HepG2 (cell line): ENCODE measurements around the gene HSPB7. TPM values are rescaled to one million over a fixed set of nuclear protein-coding genes. Genes with fewer than 3 reads are reported as not detected.
A peak's percentile ranks its signal among the peaks of the same experiment; 100 is the strongest.

Source experiments
- ATAC-seq: fragments of 200-7000 bp; cut with Tn5 transposase; 3 replicates; pipeline ENCODE4 v1.9.1; 2020; ENCODE audit warnings: mild to moderate bottlenecking, moderate library complexity
- BruUV-seq: library from RNA; stranded (reverse); fragments of 400-500 nt; replicated peaks from 2 replicates; lab custom pipeline; 2021; lab: Mats Ljungman, UMichigan
- CTCF ChIA-PET: fragments of 300-600 bp; formaldehyde crosslinking; extraction: SDS; loops from one replicate; lab custom pipeline; 2021; ENCODE audit warnings: low total read pairs, inconsistent platforms, low intra/inter-chr PET ratio; lab: Yijun Ruan, JAX
- POLR2A ChIA-PET: fragments of 350-600 bp; sonication (Branson Sonifier 250); formaldehyde crosslinking; loops from one replicate; lab custom pipeline; 2020; ENCODE audit warnings: antibody characterized with exemption, inconsistent platforms; lab: Yijun Ruan, JAX
- DNase-seq: peaks from one replicate; pipeline ENCODE4 v3.0.0-alpha.2; 2015; ENCODE audit warnings: low spot score
- FAIRE-seq: peaks from 3 replicates; lab custom pipeline; 2011; peaks lifted over from hg19 to GRCh38; lab: Jason Lieb, UNC
- H2AFZ ChIP-seq: one replicate; pipeline ENCODE4 v1.6.1; 2011; ENCODE audit warnings: low read length, inconsistent platforms
- H3K27ac ChIP-seq: fragments of 300-600 bp; 3 replicates; pipeline ENCODE4 v1.8.0; 2011; ENCODE audit warnings: mixed run types, mild to moderate bottlenecking, mixed read lengths, low read length, inconsistent platforms; ENCODE audit not compliant: insufficient read depth; ENCODE audit errors: extremely low read length
- H3K27me3 ChIP-seq, 2 experiments: fragments of 200-600 bp in 1 of 2; 2 replicates in 1 of 2; 3 replicates in 1 of 2; pipeline versions ENCODE4 v1.6.0 to v1.8.0; 2011; ENCODE audit warnings: low read length in 2 of 2, mild to moderate bottlenecking in 2 of 2, moderate library complexity in 2 of 2, inconsistent platforms in 1 of 2; ENCODE audit not compliant: insufficient read depth in 2 of 2, control insufficient read depth in 1 of 2
- H3K36me3 ChIP-seq, 2 experiments: fragments of 200-600 bp in 1 of 2; replicated peaks in 1 of 2; 2 replicates in 1 of 2; 3 replicates in 1 of 2; pipeline versions ENCODE4 v1.5.1 to v1.8.0; 2011; ENCODE audit warnings: low read length in 2 of 2, inconsistent platforms in 1 of 2; ENCODE audit not compliant: insufficient read depth in 2 of 2, control insufficient read depth in 1 of 2
- H3K4me1 ChIP-seq: 2 replicates; pipeline ENCODE4 v1.5.1; 2012; ENCODE audit warnings: low read length, inconsistent platforms; ENCODE audit not compliant: insufficient read depth
- H3K4me2 ChIP-seq: 2 replicates; pipeline ENCODE4 v1.6.0; 2011; ENCODE audit warnings: low read depth, low read length, inconsistent platforms
- H3K4me3 ChIP-seq, 3 experiments: fragments of 200-600 bp in 1 of 3; sonication (generic), shearing (Covaris generic) in 1 of 3; replicated peaks in 1 of 3; 2 replicates each; pipeline ENCODE4 v1.5.1; 2011 to 2016; ENCODE audit warnings: low read length in 3 of 3, inconsistent platforms in 2 of 3, low read depth in 2 of 3, mild to moderate bottlenecking in 2 of 3, control low read depth in 1 of 3, mixed read lengths in 1 of 3; ENCODE audit not compliant: insufficient read depth in 1 of 3
- H3K79me2 ChIP-seq: one replicate; pipeline ENCODE4 v1.6.1; 2011; ENCODE audit warnings: low read length, inconsistent platforms; ENCODE audit not compliant: insufficient read depth
- H3K9ac ChIP-seq: 2 replicates; pipeline ENCODE4 v1.6.0; 2011; ENCODE audit warnings: mild to moderate bottlenecking, low read depth, low read length, inconsistent platforms; ENCODE audit not compliant: insufficient read depth
- H3K9me3 ChIP-seq: 2 replicates; pipeline ENCODE4 v1.5.1; 2012; ENCODE audit warnings: mild to moderate bottlenecking, low read length
- H4K20me1 ChIP-seq: 2 replicates; pipeline ENCODE4 v1.6.0; 2011; ENCODE audit warnings: inconsistent platforms, mild to moderate bottlenecking, low read length, moderate library complexity; ENCODE audit not compliant: insufficient read depth
- AKAP8 ChIP-seq: sonication (generic); formaldehyde crosslinking; IDR thresholded peaks from 2 replicates; pipeline ENCODE4 v1.5.1; 2020; ENCODE audit warnings: mild to moderate bottlenecking, missing genetic modification reagents
- ELF1 ChIP-seq: sonication (generic); formaldehyde crosslinking; IDR thresholded peaks from 2 replicates; pipeline ENCODE4 v1.4.0; 2020; ENCODE audit warnings: missing genetic modification reagents
- MIXL1 ChIP-seq: IDR thresholded peaks from 2 replicates; pipeline ENCODE4 v1.6.1; 2016
- RFX3 ChIP-seq: IDR thresholded peaks from 2 replicates; pipeline ENCODE4 v1.6.1; 2016; ENCODE audit warnings: missing biosample characterization, missing genetic modification reagents
- SP140L ChIP-seq: sonication (generic); formaldehyde crosslinking; IDR thresholded peaks from 2 replicates; pipeline ENCODE4 v1.4.0; 2020; ENCODE audit warnings: missing genetic modification reagents, borderline replicate concordance
- TBX3 ChIP-seq: fragments of 450-650 bp; IDR thresholded peaks from 2 replicates; pipeline ENCODE4 v1.6.1; 2017; ENCODE audit warnings: antibody characterized with exemption, mild to moderate bottlenecking, inconsistent platforms, borderline replicate concordance
- U2AF1 ChIP-seq: fragments of 200-400 bp; formaldehyde crosslinking; optimal IDR thresholded peaks from 2 replicates; pipeline ENCODE3; 2017; ENCODE audit warnings: mild to moderate bottlenecking, low read depth, low read length
- USF2 ChIP-seq, 2 experiments: sonication (generic) in 1 of 2; formaldehyde crosslinking in 1 of 2; IDR thresholded peaks; 2 replicates each; pipeline versions ENCODE4 v1.5.1 to v1.6.1; 2011 to 2020; ENCODE audit warnings: borderline replicate concordance in 1 of 2, low read depth in 1 of 2, low read length in 1 of 2, mild to moderate bottlenecking in 1 of 2, missing genetic modification reagents in 1 of 2, moderate library complexity in 1 of 2
- ZEB1 ChIP-seq: IDR thresholded peaks from 2 replicates; pipeline ENCODE4 v1.6.1; 2012; ENCODE audit warnings: mild to moderate bottlenecking, low read depth, inconsistent platforms; ENCODE audit not compliant: insufficient replicate concordance
- ZNF530 ChIP-seq: sonication (generic); formaldehyde crosslinking; IDR thresholded peaks from 2 replicates; pipeline ENCODE4 v1.5.0; 2020; ENCODE audit warnings: low read depth, mild to moderate bottlenecking, missing genetic modification reagents
- ZNF615 ChIP-seq: sonication (generic); formaldehyde crosslinking; IDR thresholded peaks from 2 replicates; pipeline ENCODE4 v1.5.0; 2020; ENCODE audit warnings: mild to moderate bottlenecking, missing genetic modification reagents, borderline replicate concordance
- ZSCAN25 ChIP-seq: sonication (generic); formaldehyde crosslinking; IDR thresholded peaks from 2 replicates; pipeline ENCODE4 v1.8.0; 2022; ENCODE audit warnings: mild to moderate bottlenecking, missing genetic modification reagents
- WGBS: methylation state at CpG from one replicate; pipeline ENCODE4 v1.1.6; 2017; ENCODE audit warnings: low lambda C conversion rate; 5-methylcytosine and 5-hydroxymethylcytosine counted together
- in situ Hi-C: cut with HindIII; loops from 2 replicates; pipeline ENCODE4 v1.10.0; 2017; ENCODE audit warnings: low pct_unique_long_range_greater_than_20kb; ENCODE audit not compliant: extremely low pct_ligation_motif_present
- intact Hi-C: fragments of 100-400 bp; cut with micrococcal nuclease; formaldehyde crosslinking; loops from one replicate; pipeline ENCODE4 v1.10.0; 2022; ENCODE audit not compliant: unreplicated experiment
- polyA plus RNA-seq, 8 experiments: library from polyadenylated mRNA; depleted of rRNA in 3 of 8; stranded (reverse) in 7 of 8; unstranded in 1 of 8; fragments of >200 nt; fragmentation: Illumina TruSeq in 4 of 8; extraction: Trizol in 4 of 8; gene quantifications; 2 replicates each; pipeline versions ENCODE4 v1.2.1 to v1.2.3, GENCODE V29; 2011 to 2016; ENCODE audit warnings: low read depth in 4 of 8, missing spikeins in 1 of 8, mixed read lengths in 1 of 8; ENCODE audit not compliant: insufficient read depth in 1 of 8
- total RNA-seq, 5 experiments: library from RNA; depleted of rRNA; stranded (reverse); fragments of >200 nt; fragmentation: Illumina TruSeq; extraction: Trizol; gene quantifications; 2 replicates each; pipeline ENCODE4 v1.2.3, GENCODE V29; 2016; ENCODE audit warnings: low read depth in 1 of 5
- TF ChIP-seq, protein P1 (sequence below): sonication (generic); formaldehyde crosslinking; IDR thresholded peaks from 2 replicates; pipeline ENCODE4 v1.4.0; 2020; ENCODE audit warnings: missing genetic modification reagents, borderline replicate concordance
- TF ChIP-seq, protein P2 (sequence below): sonication (generic); formaldehyde crosslinking; IDR thresholded peaks from 2 replicates; pipeline ENCODE4 v1.5.1; 2020; ENCODE audit warnings: missing genetic modification reagents, mild to moderate bottlenecking, borderline replicate concordance

HSPB7 gene
- total and polyA plus RNA-seq, 2 of the 13 experiments (the other 11 are each of a cell fraction or from before 2014, with no cell fraction given): 0.20 TPM; not detected in 1

- FAIRE-seq: no peak
- H3K4me3 ChIP-seq: no peak overlapping the region
- no peak overlapping the region for H3K27ac ChIP-seq
- ATAC-seq: no peak
- intact Hi-C loops (no loop called here), in situ Hi-C loops (no loop called here)
- ChIA-PET POLR2A (interaction anchor here (0.6 kb wide), 1 partner anchor 172 kb away, joined by 3 read pairs; no protein-coding TSS in a partner anchor), CTCF (no interaction called here)
- 88% methylated on average over 1 of the region's 1 CpG for WGBS
- H3K27me3 ChIP-seq: no peaks in the 10 kb centered on the region
- TSS peak; percentile 35 for BruUV-seq
- TF ChIP-seq AKAP8 (CRISPR knock-in tag) (no peak), TBX3 (no peak), SP140L (CRISPR knock-in tag) (no peak), U2AF1 (no peak), USF2 (IDR thresholded peaks at IDR 0.05; ENCODE audit: low read depth, low read length) (no peak), USF2 (CRISPR knock-in tag; IDR thresholded peaks at IDR 0.05; ENCODE audit: borderline replicate concordance) (no peak), ZNF615 (CRISPR knock-in tag) (no peak), ZNF530 (CRISPR knock-in tag) (no peak), ZEB1 (no peak), ZSCAN25 (CRISPR knock-in tag) (no peak), RFX3 (CRISPR knock-in tag) (no peak), ELF1 (no peak), MIXL1 (CRISPR knock-in tag) (no peak)
- TF ChIP-seq, protein P1, sequence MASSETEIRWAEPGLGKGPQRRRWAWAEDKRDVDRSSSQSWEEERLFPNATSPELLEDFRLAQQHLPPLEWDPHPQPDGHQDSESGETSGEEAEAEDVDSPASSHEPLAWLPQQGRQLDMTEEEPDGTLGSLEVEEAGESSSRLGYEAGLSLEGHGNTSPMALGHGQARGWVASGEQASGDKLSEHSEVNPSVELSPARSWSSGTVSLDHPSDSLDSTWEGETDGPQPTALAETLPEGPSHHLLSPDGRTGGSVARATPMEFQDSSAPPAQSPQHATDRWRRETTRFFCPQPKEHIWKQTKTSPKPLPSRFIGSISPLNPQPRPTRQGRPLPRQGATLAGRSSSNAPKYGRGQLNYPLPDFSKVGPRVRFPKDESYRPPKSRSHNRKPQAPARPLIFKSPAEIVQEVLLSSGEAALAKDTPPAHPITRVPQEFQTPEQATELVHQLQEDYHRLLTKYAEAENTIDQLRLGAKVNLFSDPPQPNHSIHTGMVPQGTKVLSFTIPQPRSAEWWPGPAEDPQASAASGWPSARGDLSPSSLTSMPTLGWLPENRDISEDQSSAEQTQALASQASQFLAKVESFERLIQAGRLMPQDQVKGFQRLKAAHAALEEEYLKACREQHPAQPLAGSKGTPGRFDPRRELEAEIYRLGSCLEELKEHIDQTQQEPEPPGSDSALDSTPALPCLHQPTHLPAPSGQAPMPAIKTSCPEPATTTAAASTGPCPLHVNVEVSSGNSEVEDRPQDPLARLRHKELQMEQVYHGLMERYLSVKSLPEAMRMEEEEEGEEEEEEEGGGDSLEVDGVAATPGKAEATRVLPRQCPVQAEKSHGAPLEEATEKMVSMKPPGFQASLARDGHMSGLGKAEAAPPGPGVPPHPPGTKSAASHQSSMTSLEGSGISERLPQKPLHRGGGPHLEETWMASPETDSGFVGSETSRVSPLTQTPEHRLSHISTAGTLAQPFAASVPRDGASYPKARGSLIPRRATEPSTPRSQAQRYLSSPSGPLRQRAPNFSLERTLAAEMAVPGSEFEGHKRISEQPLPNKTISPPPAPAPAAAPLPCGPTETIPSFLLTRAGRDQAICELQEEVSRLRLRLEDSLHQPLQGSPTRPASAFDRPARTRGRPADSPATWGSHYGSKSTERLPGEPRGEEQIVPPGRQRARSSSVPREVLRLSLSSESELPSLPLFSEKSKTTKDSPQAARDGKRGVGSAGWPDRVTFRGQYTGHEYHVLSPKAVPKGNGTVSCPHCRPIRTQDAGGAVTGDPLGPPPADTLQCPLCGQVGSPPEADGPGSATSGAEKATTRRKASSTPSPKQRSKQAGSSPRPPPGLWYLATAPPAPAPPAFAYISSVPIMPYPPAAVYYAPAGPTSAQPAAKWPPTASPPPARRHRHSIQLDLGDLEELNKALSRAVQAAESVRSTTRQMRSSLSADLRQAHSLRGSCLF (CRISPR knock-in tag): no peak
- TF ChIP-seq, protein P2, sequence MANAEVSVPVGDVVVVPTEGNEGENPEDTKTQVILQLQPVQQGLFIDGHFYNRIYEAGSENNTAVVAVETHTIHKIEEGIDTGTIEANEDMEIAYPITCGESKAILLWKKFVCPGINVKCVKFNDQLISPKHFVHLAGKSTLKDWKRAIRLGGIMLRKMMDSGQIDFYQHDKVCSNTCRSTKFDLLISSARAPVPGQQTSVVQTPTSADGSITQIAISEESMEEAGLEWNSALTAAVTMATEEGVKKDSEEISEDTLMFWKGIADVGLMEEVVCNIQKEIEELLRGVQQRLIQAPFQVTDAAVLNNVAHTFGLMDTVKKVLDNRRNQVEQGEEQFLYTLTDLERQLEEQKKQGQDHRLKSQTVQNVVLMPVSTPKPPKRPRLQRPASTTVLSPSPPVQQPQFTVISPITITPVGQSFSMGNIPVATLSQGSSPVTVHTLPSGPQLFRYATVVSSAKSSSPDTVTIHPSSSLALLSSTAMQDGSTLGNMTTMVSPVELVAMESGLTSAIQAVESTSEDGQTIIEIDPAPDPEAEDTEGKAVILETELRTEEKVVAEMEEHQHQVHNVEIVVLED: no peak
- H3K79me2 ChIP-seq: peaks cover 20% of the 10 kb centered on the region
- H2AFZ ChIP-seq: no peak overlapping the region
- DNase-seq: no peak
- H4K20me1 ChIP-seq: no peaks in the 10 kb centered on the region
- peaks cover 5 to 22% of the 10 kb centered on the region in 2 experiments; a peak in 4 of 5 replicates for H3K36me3 ChIP-seq
- peaks cover 27% of the 10 kb centered on the region for H3K4me1 ChIP-seq
- no peak overlapping the region for H3K9ac ChIP-seq
- H3K4me2 ChIP-seq: no peak overlapping the region
- H3K9me3 ChIP-seq: no peaks in the 10 kb centered on the region
Measured at GRCh38 chr1:15972409-15972808, 45.4 kb downstream of the HSPB7 start.
